ENCODE data around the gene CDH12.

The CDH12 gene

DNA sequence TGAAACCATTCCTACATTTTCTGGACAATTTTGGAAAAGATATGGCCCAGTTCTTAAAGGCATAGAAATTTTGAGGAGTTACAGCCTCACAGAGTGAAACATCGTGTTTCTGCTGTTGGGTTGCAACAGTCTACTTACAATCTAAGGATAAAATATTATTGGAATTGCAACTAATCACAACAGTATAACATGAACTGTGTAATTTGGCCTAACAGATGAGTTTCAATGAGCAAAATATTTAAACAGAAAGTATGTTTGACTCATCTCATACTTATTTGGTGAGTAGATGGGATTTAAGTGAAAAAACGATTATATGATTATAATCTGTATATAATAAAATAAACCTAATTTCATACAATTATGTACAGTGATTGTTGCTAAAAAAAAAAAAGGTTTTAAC lies 1061.8 kb downstream of the CDH12 start:
- no peak overlapping the region for H3K4me3 ChIP-seq (ENCODE audit: control insufficient read depth, low read depth, low read length)
- TF ChIP-seq, protein P1, sequence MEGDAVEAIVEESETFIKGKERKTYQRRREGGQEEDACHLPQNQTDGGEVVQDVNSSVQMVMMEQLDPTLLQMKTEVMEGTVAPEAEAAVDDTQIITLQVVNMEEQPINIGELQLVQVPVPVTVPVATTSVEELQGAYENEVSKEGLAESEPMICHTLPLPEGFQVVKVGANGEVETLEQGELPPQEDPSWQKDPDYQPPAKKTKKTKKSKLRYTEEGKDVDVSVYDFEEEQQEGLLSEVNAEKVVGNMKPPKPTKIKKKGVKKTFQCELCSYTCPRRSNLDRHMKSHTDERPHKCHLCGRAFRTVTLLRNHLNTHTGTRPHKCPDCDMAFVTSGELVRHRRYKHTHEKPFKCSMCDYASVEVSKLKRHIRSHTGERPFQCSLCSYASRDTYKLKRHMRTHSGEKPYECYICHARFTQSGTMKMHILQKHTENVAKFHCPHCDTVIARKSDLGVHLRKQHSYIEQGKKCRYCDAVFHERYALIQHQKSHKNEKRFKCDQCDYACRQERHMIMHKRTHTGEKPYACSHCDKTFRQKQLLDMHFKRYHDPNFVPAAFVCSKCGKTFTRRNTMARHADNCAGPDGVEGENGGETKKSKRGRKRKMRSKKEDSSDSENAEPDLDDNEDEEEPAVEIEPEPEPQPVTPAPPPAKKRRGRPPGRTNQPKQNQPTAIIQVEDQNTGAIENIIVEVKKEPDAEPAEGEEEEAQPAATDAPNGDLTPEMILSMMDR (conservative IDR thresholded peaks at IDR 0.05; ENCODE audit: control insufficient read depth, insufficient read depth, low read depth, low read length): no peak
- peak; percentile 19 for DNase-seq (ENCODE audit: low read depth)

DNA sequence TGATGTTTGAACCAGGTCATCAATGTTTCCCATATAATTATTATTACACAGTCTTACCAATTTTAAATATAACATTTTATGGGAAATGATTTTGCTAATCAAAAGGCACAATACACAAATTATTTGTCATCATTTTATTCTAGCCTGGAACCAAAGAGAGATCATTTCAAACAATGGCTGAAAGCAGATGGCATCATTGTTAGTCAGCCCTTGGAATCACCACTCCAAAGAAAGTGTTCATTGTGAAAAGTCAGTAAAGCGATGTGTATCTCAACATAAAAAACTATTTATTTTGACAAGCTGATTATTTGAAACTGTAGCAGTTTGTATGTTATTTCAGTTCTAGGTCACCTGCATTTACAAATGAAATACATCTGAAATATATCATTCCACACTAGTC lies 1068.7 kb downstream of the CDH12 start:
- no peak overlapping the region for H3K4me3 ChIP-seq (ENCODE audit: control insufficient read depth, low read depth, low read length)
- DNase-seq (ENCODE audit: low read depth): no peak
- TF ChIP-seq, protein P1 (conservative IDR thresholded peaks at IDR 0.05; ENCODE audit: control insufficient read depth, insufficient read depth, low read depth, low read length): no peak

DNA sequence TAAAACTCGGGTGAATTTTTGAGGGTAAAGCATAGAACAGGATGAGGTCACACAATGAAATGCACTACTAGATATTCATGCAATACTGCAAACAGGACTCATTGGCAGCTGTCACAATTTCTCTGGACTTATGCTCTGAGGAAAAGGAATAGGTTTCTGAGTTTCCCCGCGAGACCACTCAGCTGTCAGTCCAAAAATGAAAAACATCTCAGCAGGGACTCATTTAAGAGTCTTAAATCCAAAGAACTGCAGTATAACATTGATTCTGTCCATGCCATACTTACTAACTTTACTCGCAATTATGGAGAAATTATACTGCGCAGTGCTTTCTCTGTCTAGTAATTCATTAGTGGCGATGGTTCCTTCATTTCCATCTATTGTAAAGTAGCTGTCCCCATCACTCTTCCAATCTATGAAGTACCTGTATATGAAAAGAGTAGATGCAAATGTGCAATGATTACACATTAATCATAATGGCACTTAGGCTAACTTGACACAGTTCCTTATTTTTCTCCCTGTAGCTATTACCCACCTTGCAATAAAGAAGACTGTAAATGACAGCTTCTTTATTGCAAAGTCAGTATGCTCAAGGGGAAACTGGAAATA lies 1070.0 kb downstream of the CDH12 start:
- H3K4me3 ChIP-seq (ENCODE audit: control insufficient read depth, low read depth, low read length): no peak overlapping the region
- no peak for DNase-seq (ENCODE audit: low read depth)
- TF ChIP-seq, protein P1 (conservative IDR thresholded peaks at IDR 0.05; ENCODE audit: control insufficient read depth, insufficient read depth, low read depth, low read length): no peak

- no peak overlapping the region for H3K4me3 ChIP-seq (ENCODE audit: control insufficient read depth, low read depth, low read length)
- TF ChIP-seq, protein P1 (conservative IDR thresholded peaks at IDR 0.05; ENCODE audit: control insufficient read depth, insufficient read depth, low read depth, low read length): no peak
- no peak for DNase-seq (ENCODE audit: low read depth)
Measured at GRCh38 chr5:21776466-21776865, 1076.7 kb downstream of the CDH12 start.

GRCh38 chr5:21774801-21775200 lies 1078.3 kb downstream of the CDH12 start:
- DNase-seq (ENCODE audit: low read depth): peak; percentile 63

DNA sequence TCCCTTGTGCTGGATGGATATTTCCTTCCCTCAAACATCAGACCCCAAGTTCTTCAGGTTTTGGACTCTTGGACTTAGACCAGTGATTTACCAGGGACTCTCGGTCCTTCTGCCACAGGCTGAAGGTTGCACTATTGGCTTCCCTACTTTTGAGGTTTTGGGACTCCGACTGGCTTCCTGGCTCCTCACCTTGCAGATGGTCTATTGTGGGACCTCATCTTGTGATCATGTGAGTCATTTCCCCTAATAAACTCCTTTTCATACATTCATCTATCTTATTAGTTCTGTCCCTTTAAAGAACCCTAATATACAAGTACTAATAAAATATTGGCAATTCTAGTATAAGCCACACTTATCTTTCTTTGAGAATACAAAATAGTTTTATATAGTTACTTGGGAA lies 1078.9 kb downstream of the CDH12 start:
- no peak for DNase-seq (ENCODE audit: low read depth)
- H3K4me3 ChIP-seq (ENCODE audit: control insufficient read depth, low read depth, low read length): no peak overlapping the region
- TF ChIP-seq, protein P1 (conservative IDR thresholded peaks at IDR 0.05; ENCODE audit: control insufficient read depth, insufficient read depth, low read depth, low read length): no peak

More at GRCh38 chr5:21774801-21775200, 1078.3 kb downstream of the CDH12 start:
- TF ChIP-seq, protein P1 (conservative IDR thresholded peaks at IDR 0.05; ENCODE audit: control insufficient read depth, insufficient read depth, low read depth, low read length): no peak
- no peak overlapping the region for H3K4me3 ChIP-seq (ENCODE audit: control insufficient read depth, low read depth, low read length)

DNA sequence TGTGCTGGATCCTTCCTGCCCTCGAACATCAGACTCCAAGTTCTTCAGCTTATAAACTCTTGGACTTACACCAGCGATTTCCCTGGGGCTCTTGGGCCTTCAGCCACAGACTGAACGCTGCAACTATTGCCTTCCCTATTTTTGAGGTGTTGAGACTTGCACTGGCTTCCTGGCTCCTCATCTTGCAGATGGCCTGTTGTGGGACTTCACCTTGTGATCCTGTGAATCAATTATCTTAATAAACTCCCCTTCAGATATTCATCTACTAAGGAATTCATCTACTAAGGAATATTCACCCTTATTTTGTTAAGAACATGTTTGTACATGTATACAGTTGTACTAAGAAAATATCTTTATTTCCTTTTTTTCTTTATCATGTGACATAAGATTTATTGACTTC lies 1079.7 kb downstream of the CDH12 start:
- TF ChIP-seq, protein P1 (conservative IDR thresholded peaks at IDR 0.05; ENCODE audit: control insufficient read depth, insufficient read depth, low read depth, low read length): no peak
- H3K4me3 ChIP-seq (ENCODE audit: control insufficient read depth, low read depth, low read length): no peak overlapping the region
- no peak for DNase-seq (ENCODE audit: low read depth)

All from fibroblast of mammary gland (primary cell).